Fibroblast of lung (primary cell): ENCODE measurements around the gene LRRC3C.

Source experiments
- EZH2 ChIP-seq: IDR thresholded peaks from 2 replicates; pipeline ENCODE4 v1.5.1; 2012; ENCODE audit warnings: low read length, control low read depth, mild to moderate bottlenecking; ENCODE audit errors: missing control alignments
- TF ChIP-seq, protein P1 (sequence below), 2 donors: IDR thresholded peaks in 1 of 2; conservative IDR thresholded peaks in 1 of 2; 1 replicate in 1 of 2; 2 replicates in 1 of 2; pipeline ENCODE4 v1.5.1; 2011 to 2012; ENCODE audit warnings: low read length in 2 of 2, control low read depth in 1 of 2, inconsistent platforms in 1 of 2, low read depth in 1 of 2, mild to moderate bottlenecking in 1 of 2

DNA sequence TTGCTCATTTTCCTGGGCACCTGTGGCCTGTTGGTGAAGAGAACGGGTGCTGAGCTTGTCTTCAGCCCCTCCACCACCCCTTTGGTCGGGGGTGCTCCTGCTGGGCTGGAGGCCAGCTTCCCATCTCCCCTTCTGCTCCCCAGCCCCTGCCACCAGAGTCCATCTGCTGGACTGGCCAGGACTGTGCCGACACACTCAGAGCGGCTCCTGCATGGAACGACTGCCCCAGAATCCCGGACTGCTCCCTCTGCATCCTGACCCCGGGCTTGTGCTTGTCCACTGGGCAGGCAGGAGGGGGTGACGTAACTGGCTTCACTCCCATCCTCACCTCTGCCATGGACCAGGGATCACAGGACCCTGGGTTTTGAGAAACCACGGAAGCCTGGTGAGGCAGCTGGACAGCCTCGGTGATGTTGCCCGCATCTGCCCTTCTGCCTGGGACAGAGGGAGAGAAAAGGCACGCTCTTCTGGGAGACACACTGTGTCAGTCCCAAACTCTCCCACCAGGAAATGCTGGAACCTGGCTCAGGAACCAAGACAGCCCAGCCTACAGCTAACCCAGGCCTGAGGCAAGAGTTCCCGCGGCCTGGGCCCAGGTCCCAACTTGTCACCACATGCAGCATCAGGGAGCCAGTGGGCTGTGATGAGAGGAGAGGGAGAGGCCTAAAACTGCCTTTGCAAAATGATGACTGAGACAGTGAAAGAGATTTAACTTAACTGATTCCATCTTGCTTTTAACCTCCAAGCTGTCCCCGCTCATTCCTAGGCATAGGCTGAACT is 19.2 kb downstream of the LRRC3C start:
- TF ChIP-seq, protein P1, sequence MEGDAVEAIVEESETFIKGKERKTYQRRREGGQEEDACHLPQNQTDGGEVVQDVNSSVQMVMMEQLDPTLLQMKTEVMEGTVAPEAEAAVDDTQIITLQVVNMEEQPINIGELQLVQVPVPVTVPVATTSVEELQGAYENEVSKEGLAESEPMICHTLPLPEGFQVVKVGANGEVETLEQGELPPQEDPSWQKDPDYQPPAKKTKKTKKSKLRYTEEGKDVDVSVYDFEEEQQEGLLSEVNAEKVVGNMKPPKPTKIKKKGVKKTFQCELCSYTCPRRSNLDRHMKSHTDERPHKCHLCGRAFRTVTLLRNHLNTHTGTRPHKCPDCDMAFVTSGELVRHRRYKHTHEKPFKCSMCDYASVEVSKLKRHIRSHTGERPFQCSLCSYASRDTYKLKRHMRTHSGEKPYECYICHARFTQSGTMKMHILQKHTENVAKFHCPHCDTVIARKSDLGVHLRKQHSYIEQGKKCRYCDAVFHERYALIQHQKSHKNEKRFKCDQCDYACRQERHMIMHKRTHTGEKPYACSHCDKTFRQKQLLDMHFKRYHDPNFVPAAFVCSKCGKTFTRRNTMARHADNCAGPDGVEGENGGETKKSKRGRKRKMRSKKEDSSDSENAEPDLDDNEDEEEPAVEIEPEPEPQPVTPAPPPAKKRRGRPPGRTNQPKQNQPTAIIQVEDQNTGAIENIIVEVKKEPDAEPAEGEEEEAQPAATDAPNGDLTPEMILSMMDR (conservative IDR thresholded peaks at IDR 0.05 in 1 of 2, IDR thresholded peaks at IDR 0.05 in 1 of 2; ENCODE audit: low read depth in 1 of 2, low read length in 2 of 2): no peak
- no peak for TF ChIP-seq EZH2
